COLO668 (cell line): Measurements from ENCODE around the gene FARS2.
A peak's percentile ranks its signal among the peaks of the same experiment; 100 is the strongest.

Experiments
- DNase-seq: peaks from one replicate; lab custom pipeline; 2025; ENCODE audit not compliant: unreplicated experiment; lab: John Stamatoyannopoulos, UW

The FARS2 gene

DNA sequence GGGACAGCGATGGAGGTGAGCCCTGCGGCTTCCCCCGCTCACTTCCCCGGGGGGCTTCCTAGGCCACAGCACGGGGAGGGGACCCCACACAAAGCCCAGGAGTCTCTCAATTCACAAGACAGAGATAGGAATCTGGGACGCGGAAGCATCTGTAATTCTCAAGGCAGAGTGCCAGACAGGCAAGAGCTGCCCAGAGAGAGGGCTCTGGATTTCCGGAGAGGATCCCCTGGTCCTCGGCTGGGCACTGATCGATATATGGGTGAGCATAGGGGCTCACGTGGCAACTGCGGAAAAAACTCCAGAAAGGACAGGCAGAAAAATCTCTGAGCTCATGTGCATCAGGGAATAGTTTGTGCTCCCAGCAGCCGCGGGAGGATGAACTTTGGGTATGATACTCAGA is 449.2 kb downstream of the FARS2 start:
- no peak for DNase-seq

DNA sequence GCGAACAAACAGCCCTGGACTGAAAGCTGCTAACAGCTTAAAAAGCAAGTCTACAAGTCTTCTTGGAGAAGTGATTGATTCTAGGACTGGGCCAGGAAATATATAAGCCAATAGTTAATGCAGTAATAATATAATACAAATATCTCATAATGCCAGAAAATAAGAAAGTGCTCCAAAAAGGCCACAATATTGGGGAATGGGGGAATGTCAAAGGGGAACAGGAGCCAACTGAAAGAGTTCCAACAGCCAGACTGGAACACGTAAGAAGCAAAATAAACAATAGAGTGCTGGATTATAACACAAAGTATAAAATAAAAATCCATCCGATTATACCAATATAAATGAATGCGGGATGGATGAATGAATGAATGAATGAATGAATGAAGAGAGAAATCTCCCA is 449.6 kb downstream of the FARS2 start:
- DNase-seq, result no peak

DNA sequence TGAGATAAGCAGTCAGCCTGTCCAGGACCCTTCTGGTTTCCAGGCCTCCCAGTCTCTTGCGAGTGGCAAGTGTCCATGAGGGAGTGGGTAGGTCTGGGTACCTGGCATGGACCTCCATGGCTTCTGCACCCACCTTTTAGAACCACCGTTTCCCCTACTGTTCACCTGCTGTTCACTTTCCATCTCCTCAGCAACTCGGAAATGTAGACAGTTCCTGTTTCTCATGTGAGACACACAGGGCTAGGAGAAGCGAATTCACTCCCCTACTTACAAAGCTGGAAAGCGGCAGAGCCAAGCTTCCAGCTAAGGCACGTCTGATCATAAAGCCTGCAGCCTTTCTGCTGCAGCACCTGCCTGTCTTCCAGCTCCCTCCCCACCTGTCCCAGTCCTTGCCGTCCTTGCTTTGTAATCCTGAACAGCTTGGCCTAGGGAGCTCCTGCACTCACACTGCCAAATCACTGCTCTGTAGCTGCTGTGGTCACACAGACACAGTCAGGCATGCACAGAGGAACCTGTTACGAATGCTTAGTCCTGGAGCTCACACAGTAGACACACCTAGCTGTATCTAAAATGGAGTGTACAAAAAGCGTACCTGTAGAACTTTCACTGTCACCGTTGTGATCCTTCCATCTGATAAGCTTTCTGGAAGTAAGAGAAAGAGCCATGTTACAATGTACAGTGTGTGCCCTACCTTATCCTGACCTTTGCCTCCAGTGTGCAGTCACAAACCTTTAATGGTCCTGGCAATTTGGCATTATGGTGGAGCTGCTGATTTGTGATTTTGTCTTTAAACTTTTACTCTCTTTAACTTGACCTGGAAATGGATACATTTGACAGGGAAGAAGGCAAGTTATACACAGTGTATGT is 451.3 kb downstream of the FARS2 start:
- DNase-seq, result no peak

DNA sequence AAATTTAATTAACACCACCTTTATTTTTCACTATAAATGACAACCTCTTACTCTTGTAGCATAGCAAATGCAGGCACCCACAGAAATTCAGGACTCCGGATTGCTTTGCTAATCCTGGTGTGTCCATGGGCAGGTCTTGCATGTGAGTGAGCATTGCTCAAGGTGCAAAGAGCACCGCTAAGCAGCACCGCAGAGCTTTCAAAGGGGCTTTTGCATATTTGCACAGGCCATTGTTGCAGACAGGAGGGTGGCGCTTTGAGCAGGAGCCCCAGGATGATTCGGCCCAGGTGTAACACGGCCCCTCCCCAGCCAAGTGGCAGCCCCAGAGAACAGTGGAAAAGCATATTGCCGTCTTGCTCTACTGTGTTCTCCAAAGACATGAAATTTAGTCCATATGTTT is 452.2 kb downstream of the FARS2 start:
- no peak for DNase-seq

DNA sequence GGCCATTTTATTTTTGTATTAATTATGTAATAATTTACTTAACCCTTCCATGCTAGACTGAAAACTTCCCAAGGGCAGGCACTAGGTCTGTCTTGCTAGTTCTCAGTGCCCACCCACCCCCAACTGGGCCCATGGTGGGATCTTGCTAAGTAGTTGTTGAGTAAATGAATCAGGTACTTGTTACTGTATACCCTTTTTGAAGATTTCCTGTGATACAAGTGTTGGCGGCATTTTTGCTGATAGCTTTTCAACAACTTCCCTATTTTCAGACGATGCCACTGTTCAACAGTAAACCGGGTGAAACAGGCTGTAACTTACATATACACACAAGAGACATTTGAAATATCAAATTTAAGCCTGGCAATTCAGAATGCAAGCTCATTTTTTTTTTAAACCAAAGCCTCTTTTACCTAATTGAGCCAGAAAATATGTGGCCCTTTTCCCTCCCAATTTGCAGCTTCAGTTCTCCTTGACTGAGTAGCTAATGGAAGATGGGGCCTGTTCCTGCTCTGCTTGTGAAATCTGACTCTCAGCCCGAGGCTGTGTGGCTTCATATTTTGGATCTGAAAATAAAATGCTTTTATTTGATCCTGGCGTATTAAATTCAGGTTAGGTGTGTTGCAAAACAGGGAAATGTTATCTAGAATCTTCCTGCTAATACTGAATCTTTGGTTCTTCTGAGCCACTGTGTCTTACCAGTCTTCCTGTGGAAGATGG is 457.1 kb downstream of the FARS2 start:
- no peak for DNase-seq

DNA sequence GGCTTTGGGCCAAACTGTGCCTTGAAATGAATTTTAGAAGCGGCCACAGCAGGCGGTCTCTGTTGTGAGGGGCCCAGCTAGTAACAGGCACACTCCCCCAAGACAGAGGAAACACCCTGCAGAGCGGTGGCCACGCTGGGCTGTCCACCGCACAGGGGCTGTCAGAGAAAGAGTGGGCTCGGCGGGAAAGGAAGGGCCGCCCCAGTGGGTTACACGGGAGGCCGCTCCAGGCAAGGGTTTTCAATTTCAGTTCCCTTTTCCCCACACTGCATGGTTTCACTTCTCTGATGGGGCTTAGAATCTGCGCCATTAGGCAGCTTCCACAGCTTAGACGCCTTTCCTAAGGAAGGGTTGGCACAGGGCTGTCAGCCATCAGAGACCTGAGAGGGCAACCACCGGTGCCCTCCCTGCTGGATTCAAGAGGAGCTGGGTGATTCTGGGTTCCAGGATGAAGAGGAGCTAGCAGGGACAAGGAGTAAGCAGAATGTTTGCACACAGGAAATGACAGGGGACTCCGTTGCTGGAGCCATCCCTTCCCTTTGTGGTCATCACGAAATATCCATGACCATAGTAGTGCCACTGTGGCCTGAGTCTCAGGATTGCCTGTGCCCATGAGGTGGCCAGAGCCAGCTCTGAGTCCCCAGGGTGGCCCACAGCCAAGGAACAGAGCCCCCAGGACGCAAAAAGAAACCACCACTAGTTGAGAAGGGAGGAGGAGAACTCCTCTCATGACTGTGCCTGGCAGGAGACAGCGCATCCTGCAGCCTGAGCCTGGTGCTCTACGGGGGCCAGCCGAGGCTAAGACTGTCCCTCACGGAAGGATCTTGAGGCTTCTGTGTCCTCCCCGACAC is 462.8 kb downstream of the FARS2 start:
- DNase-seq, result no peak

DNA sequence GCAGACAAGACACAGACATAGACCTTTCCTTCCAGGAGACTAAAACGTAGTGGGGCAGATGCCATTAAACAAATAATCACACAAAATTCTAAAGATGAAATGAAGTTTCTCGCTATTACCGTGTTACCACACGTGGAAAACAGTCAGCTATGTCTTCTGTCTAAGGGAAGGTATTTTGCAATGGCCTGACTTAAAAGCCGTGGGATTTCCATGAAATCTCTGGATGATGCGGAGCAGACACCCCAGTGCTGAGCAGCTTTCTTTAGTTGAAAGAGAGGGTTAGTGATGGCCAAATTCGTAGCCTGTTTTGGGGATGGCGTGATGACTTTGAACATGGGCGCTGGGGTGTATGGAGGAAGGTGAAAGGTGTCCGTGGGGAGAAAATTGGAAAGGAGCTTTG is 463.6 kb downstream of the FARS2 start:
- DNase-seq, result no peak

DNA sequence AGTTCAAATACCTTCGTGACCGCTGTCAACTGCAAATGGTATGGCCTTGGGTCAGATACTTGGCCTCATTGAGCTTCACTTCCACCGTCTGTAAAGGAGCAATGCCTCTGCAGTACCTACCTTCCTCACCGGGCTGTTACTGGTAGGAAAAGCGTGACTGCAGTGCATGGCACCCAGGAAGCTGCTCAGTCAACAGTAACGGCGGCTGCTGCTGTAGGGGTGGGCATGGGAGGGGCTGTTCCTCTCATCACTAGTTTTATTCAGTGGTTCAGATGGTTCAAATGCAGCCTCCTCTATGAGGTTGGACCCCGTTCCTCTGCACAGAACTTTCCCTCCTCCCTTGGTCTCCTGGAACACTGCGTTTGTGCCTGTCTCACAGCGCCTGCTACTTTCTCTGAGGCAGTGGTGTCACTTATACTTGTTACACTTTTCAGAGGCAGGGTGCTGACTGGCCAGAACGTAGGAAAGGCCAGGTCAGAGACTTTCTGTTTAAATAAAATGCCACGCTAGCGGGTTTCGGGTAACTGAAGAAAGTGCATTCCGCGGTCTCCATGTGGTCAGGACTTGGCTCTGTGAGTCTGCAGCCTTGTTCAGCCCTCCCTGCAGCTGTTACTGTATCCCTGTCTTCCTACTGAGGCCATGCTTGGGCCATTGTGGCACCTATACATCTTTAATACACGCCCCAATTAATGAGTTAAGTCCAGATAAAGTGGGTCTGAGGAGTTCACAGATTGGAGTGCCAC is 465.8 kb downstream of the FARS2 start:
- no peak for DNase-seq

DNA sequence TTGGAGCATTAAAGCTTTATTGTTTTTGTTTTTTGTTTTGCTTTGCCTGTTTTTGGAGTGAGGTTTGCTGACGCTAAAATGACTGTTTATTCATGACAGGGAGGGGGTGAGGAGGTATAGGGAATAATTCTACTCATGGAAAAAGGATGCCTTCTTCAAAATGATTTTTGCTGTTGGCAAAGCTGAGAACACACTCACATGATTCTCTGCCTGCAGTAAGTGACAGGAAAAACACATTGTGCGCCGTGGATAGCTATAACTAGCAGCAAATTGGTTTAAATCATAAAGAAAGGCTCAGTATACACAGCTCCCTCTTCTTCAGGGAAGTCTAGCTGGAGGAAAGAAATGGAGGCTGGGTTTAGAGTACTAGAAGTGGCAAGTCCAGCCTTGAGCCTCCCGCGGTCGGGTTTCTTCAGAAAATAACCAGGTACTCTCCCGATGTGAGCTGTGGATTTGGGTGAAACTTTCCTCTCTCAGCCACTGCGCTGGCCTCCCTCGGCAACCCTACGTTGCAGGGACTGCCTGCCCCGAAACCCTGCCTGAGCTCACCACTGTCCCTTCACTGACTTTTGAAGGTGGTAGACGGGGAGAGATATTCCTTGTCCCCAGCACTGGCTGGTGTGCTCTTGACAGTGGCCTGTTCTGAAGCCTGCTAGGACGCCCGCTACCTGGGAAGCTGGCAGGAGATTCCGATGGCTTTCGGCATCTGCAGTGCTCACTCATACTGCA is 467.2 kb downstream of the FARS2 start:
- no peak for DNase-seq

DNA sequence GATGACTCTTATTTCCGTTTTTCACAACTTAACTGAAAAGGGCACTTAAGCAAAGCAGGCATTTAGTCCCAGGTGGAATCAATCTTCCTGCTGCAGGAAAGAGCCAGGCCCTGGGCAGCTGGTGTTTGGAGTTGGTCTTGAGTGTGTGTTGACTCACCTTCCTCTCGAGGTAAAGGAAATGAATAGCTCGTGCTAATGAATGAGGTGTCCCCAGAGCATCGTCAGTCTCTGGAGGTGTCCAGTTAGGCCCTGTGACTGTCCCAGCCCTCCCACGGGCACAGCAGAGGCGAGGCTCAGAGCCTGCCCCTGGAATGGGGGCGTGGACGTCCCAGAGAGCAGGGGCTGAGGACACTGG is 467.7 kb downstream of the FARS2 start:
- DNase-seq, result peak; percentile 53

DNA sequence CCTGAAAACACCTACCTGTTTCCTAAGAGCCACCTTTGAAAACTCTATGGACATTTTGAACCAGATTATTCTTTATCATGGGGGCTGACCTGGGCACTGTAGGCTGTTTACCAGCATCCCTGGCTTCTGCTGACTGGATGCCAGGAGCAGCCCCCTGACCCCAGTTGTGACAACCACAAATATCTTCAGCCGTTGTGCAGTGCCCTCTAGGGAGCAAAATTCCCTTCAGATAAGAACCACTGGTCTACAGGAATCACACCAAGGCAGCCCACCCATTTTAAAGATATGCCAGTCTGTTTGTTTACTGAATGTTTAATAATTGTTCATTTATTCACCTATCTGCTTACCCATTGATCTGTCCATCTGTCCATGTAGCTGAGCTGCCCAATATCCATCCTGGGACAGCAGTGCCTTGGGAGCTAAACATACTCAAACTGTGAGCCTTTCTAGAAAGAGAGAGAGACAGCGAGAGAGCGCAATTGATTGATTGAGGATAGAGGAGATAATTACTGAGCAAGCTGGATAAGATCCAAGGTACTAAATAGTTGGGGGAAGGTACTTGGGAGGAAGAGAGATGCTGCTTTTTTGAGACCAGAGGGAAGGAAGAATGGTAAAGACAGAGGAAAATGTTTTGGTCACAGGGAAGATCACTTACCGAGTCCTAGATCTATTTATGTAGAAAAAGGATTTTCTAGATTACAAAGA is 468.7 kb downstream of the FARS2 start:
- DNase-seq, result no peak

DNA sequence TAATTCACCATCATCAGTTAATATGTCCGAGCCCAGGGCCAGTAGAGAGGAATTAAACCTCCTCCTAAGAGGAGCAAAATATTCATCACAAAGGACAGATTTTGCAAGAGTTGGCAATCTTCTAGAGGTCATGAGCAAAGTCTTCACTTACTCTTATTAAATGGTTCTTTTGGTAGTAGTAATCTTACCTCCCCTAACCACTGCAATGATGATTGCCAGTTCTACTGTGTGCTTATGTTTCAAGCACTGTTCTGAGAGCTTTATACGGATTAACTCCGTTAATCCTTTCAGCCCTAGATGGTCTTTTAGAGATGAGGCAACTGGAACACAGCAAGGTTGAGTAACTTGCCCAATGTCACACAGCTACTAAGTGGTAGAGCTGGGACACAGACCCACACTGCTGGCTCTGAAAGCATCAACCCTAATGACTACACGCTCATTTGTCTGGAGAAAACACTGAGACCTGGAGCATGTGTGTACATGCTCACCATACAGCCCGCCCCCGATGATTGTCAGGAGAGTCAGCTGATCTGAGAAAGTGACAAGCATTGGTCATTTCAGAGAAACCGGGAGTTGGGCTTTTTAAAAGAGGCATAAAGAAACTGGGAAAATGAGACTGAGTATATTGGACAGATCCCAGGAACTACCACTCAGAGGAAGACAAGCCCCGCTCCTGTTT is 469.4 kb downstream of the FARS2 start:
- DNase-seq, result no peak

DNA sequence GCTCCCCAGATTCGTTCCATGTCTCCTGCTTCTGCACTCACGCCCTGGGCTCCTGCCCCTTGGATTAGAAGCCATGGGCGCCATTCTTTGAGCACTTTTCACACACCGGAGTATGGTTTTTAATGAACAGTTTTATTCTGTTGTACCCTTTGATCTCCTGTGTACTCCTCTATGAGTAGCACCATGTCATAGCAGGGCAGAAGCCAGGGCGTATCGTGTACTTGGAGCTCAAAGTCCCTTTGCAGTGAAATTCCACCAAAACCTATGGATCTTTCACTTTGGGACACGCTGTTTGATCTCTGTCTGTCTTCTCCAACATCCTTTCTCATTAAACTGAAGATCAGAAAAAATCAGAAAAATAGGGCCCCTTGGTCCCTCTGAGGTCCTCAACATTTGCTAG is 470.1 kb downstream of the FARS2 start:
- DNase-seq, result no peak

DNA sequence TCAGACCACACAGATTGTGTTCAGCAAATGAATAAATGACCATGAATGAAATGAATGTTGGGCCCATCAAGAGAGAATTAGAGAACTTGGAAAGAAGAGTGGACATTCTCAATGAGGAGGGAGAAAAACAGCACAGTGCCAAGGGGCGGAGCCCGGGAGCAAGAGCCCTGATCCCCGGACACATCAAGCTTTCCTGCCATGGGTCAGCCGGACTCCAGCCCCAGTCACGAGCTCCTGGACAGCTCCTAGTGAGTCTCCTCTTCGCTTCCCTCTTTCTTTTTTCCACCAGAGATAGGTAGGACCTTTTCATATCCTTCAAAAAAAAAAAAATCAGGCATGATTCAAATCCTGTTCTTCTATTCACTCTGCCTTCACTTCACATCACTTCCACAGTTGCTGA is 471.2 kb downstream of the FARS2 start:
- DNase-seq, result no peak

DNA sequence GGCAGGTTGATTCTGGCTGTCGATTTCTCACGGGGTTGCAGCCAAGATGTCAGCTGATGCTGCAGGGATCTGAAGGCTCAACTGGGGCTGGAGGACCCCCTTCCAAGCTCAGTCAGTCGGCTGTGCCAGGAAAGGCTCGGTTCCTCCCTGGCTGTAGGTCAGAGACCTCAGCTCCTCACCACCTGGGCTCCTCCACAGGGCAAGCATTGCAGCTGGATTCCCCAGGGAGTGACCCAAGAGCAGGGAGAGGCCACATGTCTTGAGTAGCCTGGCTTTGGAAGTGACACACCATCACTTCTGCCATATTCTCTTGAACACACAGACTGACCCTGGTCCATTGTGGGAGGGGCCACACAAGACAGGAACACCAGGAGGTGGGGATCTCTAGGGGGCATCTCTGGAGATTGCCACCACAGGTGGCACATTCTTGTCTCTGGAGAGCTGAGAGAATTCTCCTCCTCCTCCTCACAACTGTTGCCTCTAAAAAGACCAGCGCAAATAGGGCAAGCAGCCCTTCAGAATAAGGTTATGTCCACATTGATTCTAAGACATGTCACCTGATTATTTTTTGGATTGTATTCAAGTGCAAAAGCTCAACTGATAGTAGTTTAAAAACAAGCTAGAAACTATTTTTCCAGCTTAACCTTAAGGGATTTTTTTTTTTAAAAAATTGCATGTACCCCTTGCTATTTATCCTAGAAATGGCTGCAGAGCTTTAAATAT is 474.9 kb downstream of the FARS2 start:
- DNase-seq, result no peak

DNA sequence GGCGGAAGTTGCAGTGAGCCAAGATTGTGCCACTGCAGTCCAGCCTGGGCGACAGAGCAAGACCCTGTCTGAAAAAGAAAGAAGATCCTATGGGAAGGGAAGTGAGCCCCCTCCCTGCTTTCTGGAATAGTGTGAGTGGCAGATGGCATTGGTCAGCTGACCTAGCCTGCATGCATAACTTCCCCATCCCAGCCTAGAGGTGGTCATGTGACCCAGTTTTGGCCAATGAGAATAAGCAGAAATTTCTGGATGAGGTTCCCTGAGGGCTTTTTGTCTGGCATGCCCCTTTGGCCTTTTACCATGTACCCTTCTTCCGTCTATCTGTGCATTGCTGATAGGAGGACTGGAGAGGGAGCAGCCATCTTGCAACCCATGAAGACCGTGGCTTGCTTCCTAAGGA is 476.1 kb downstream of the FARS2 start:
- DNase-seq, result no peak

DNA sequence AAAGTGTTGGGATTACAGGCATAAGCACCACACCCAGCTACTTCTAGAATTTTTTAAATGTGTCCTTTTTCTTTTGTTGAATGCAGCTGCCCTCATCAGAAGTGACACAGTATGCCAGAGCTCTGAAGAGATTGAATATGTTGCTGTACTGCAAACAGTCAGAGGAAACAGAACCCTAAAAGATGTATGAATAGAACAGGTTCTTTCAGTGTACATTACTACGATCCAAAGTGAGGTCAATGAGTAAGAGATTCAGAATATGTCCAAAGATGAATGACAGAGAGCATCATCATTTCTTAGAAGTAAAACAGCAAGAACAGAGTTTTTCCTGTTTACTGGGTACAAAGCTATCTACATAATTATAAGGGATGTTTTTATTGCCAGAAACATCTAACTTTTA is 476.9 kb downstream of the FARS2 start:
- DNase-seq, result no peak

DNA sequence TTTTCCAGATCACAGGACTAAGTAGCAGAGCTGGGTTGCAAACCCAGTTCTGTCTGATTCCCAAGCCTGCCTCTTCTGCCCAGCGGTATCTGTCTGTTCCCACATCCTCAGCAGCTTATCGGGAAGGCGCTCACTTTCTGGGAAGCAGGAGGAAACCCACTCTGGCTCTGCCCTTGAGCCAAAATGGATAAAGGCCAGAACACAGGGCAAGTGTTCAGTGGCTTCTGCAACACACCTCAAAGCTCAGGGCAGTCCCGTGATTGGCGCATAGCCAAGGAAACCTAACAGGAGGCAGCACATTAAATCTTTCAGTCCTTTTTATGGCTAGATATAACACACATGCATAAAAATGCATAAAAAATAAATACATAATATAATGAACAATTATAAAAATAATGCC is 483.2 kb downstream of the FARS2 start:
- DNase-seq, result no peak

DNA sequence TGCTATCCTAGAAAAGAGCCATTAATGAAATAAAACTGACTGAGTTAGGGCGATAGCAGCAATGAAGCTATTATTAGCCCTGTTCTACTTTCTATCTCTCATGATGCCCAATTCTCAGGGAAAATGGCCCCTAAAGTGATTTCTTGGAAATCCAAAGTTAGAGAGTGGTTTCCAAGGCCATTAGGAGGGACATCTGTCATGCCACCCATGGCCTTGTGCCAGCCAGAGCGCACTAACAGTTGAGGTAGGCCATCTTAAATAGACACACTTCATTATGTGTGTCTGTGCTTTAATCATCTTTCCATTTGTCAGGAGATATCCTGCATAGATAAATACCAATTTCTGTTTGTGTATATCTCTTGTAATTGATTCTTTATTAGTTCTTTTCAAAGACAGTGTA is 483.8 kb downstream of the FARS2 start:
- no peak for DNase-seq
